CD4-positive, alpha-beta T cell treated with Interleukin-15 for 1 hour (primary cell): ENCODE results near the gene SMAD5.

ENCODE experiments used
- DNase-seq: peaks from one replicate; pipeline ENCODE4 v3.0.0-alpha.2; 2020

The SMAD5 gene

DNA sequence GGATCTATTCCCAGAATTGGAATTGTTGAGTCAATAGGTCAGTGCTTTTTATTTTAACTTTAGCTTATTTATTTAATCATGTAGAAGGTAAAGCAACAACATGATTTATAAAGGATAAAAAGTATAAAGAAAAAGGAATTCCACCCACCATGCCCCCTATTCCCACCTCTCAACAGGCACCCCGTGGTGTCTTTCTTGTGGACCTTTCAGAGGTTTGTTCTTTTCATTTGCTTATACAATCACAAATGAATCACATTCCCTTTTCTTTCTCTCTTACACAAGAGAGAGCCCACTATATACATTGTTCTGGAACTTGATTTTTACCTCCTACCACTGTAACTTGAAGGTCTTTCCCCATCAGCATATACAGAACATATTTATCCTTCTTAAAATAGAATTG is 97.5 kb downstream of the SMAD5 start:
- DNase-seq: no peak

GRCh38 chr5:136232316-136232715 is 99.7 kb downstream of the SMAD5 start:
- no peak for DNase-seq
